NCI-H748 (cell line): Measurements from ENCODE around the gene CRIM1.

Experiments
- DNase-seq: peaks from one replicate; lab custom pipeline; 2025; ENCODE audit not compliant: unreplicated experiment; lab: John Stamatoyannopoulos, UW

The CRIM1 gene

DNA sequence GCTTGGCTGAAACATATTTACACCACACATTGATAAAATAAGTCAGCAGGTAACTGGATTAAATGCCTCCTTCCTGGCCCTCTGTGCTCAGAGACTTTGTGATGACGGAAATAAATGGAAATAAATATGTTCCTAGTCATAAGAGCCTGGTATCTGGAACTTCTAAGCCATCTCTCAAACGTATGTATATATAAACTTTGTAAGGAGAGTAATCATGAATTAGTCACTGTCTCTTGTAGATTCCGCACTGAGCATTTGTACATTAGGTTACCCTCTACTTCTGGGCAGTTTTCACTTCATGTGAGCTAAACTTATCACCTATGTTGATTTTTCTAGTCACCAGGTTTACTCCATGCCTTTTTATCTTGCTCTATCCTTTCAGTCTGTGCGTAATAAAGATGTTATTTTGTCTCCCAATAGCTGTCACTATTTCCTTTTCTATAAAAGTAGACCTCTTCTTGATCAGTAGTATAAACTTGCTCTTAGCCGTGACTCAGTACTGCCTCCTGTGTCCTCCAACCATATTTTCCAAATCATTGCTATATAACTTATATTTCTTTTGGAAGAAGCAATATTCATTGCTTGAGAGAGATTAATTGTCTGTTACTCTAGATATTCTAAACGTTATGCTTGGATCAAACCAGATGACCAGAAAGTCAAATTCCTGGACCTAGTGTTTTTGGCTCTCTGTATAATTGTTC is 189.2 kb downstream of the CRIM1 start:
- no peak for DNase-seq

DNA sequence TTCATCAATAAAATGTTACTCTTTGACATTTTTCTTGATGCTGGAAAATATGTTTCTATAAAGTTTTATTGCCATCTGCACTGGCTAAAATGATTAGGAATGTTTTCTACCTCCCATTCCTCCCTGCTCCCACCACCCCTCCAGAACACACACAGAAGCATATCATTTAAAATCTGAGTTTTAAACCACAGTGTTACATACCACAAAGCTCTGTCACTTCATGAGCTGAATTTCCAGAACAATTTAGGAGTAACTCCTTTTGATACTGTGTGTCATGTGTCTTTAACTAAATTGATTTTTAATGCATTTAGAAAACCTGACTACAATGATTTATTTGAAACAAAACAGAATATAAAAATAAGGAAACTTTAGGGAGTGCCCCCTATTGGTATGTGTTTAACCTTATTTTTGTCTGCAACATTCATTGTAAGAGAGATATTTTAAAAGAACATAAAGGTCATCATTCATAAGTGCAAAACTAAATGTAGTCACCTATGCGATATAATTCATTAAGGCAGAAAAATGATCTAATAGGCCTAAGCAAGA is 190.4 kb downstream of the CRIM1 start:
- no peak for DNase-seq

DNA sequence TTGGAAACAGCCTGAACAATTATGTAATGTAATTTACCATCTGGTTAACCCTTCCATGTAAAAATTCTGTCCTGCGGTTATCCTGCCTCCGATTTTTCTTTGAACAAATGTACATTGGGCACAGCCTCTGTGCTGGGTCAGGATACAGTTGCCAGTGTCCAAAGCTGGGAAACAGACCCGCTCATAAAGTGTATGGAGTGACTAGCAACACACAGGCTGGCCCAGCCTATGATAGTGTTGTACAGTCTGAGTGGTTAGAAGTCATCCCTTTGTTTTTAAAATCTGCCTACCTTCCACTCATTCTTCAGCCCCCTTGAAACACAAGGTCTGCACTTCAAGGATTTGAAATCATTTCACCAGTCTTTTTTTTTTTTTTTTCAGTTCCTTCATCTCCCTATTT is 192.3 kb downstream of the CRIM1 start:
- DNase-seq: no peak

DNA sequence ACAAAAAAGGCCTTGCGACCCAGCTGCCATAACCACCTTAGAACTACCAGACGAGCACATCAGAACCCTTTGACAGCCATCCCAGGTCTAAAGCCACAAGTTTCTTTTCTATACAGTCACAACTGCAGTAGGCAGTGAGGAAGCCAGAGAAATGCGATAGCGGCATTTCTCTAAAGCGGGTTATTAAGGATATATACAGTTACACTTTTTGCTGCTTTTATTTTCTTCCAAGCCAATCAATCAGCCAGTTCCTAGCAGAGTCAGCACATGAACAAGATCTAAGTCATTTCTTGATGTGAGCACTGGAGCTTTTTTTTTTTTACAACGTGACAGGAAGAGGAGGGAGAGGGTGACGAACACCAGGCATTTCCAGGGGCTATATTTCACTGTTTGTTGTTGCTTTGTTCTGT is 193.6 kb downstream of the CRIM1 start:
- no peak for DNase-seq

DNA sequence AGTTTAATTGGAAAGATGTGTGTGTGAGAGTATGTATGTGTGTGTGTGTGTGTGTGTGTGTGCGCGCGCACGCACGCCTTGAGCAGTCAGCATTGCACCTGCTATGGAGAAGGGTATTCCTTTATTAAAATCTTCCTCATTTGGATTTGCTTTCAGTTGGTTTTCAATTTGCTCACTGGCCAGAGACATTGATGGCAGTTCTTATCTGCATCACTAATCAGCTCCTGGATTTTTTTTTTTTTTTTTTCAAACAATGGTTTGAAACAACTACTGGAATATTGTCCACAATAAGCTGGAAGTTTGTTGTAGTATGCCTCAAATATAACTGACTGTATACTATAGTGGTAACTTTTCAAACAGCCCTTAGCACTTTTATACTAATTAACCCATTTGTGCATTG is 194.4 kb downstream of the CRIM1 start:
- DNase-seq: no peak

DNA sequence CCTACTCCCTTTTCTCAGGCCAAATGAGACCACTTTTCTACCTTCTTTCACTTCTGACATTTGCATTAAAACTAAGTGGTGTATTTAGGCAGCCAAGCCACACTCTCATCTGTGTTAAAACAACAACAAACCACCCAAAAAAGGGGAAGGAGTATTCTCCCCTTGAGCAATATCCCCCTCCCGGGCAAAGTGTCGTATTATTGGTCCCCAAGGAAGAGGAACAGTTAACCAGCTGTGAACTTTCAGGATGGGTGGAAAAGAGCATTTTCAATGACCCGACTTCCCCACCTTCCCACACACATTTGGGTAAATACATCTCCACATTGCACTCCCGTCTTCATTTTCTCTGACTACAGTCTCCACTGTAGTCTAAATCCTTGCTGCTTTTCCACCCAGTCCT is 198.1 kb downstream of the CRIM1 start:
- DNase-seq: no peak

DNA sequence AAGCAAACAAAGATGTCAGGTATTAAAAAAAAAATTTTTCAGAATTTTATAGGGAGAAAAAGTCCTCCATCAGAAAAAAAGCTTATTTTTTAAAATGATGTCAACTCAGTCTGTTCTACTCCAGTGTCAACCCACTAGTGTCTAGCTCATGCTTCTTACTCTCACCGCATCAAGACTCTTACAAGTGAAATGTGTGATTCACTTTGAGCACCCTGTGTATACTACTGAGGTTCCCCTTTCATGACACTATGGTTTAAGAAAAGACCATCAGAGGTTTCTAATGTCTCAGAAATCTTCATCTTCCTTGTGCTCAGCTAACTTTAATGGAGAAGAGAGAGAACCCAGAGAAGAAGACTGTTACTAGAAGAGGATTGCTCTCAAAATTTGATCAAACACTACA is 199.0 kb downstream of the CRIM1 start:
- DNase-seq: no peak

DNA sequence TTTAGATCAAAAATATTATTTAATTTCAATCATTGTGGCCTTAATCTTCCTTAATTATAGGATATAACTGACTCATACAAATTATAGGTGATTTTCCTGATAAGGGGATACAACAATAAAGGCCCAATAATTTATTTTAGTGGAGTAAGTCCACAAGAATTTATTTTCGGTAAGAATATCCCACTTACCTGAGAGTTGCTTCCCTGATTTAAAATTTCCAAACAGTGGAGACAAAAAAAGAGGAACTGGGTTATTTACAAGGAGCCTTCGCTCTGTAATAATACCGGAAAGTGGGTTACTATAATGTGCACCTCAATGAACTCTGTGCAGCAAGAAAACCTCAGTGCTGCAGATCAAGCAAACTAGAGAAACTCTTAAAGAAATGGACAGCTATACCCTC is 200.2 kb downstream of the CRIM1 start:
- DNase-seq: no peak

DNA sequence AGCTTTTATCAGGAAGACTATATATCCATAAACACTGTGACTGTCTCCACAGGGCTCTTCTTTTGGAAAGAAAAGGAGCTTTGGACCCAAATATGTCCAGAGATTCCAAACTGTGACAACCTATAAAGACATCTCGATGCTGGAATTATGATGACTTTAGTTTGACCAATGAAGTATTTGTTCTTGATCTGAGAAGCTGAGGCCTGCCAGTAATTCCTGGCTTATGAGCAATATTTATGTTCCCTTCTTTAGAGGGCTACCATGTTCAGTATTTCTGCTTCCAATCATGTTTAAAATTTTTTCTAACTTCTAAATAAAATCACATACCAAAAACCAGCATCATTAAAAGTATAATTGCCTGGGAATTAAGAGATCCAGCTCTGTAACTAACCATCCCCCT is 201.3 kb downstream of the CRIM1 start:
- no peak for DNase-seq

DNA sequence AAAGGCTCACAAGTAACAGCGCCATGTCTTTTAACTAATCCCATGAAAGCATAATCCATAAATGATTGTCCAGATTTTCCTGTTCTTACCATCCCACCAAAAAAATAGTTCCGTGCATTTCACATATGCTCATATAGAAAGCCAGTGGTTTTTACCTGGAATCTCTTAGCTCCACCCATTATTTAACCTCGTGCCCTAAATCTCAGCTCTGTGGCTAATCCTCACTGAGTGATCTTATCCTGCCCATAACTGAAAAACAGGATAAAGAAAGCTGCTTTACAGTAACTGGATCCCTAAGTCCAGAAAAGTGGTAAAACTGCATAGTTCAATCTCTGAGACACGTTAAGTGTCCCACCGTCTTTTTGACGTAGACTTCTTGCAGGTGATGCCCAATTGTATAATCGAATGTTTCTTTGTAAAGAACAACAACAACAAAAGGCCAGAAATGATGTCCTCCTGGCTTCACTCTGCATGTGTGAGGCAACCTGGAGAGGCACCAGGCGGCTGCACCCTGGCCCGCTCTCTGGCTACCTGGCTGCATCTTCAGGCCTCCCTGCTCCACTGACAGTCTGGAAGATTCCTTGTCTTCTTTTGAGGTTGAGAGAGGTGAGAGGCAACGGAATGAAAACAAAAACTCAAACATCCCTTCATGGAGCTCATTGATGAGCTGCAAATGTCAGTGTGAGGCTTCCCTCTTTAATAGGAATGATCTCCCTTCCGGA is 203.8 kb downstream of the CRIM1 start:
- DNase-seq: no peak

DNA sequence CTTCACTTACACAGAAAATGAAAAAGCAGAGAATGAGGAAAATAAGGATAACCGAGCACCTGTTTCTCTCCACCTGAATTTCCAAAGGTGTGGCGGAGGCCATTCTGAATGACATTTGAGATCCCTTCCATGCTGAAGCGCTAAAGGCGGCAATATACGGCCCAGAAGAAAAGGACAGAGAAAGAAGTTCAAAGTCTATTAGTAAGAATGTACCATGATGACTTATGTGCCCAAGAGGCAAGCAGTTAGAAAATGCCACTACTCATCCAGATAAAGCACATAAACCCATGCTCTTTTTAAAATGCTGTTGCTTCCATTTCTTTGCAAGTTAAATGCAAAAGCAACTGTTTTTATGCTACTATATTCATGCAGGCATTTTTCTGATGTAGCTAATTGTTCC is 205.1 kb downstream of the CRIM1 start:
- no peak for DNase-seq

DNA sequence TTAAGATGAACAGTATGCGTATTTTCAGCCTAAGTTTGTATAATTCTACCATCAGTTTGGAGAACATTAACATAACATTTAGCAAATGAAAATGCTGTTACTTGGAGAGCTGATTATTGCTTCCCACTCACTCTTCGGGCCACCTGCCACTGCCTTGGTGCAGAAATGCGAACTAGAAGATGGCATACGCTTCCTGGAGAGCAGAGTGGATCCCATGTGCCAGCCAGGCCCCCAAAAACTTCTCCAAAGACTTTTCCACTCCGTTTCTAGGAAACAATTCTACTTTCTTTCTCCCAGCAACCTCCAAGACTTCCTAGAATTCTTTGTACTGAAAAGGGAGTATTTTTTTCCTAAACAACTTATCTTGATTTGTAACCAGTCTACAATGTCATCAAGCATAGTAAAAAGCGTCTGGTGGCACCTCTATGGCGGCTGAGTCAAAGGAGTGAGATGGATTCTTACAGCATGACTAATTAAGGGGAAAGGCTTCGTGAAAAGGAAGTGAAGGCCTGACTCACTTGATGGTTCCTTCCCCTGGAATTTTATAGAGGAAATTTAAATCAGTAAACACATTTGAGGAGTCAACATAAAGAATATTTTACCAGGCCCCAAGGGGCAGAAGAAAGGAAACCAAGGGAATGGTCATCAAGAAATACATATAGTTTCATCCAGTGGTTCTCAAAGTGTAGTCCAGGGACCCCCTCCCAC is 205.8 kb downstream of the CRIM1 start:
- DNase-seq: no peak

DNA sequence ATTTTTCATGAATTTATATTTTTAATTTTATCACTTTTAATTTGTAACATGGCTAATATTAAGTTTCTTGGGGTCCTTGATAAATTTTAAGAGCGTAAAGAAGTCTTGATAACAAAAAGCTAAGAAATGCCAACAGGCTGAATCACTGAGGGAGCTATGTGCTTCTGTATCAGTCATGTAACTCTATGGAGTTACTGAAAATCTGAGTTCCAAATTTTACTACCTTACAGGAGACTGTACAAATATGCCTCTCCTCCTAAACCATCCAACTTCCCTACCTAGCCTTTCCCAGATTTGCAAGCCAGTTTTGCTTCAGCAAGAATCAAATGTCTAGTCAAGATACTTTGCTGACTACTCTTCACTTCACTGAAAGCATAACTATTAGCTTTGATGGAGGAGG is 206.7 kb downstream of the CRIM1 start:
- DNase-seq: no peak

DNA sequence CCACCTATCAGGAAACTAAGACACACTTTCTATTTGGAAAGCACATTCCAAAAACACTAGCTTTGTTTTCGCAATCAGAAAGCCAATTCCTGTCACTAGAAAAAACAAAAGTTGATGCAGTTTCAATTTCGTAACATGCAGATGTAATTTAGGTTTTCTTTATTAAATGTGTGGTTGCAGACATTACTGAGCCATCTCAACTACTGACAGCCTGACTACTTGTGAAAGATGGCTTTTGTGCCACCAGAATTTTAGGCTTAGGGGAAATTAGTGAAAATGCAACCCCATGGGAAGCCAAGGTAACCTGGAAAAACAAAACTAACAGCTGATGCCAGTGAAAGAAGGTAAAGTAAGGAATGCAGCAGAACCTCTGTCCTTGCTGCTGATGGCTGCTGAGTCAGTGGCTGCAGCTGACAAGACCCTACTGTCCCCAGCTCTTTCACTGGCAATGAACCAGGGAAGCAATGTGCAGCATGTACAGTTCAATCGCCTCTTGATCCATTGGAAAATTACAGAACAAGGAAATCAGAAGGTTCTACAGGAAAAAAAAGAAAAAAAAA is 207.5 kb downstream of the CRIM1 start:
- DNase-seq: no peak

DNA sequence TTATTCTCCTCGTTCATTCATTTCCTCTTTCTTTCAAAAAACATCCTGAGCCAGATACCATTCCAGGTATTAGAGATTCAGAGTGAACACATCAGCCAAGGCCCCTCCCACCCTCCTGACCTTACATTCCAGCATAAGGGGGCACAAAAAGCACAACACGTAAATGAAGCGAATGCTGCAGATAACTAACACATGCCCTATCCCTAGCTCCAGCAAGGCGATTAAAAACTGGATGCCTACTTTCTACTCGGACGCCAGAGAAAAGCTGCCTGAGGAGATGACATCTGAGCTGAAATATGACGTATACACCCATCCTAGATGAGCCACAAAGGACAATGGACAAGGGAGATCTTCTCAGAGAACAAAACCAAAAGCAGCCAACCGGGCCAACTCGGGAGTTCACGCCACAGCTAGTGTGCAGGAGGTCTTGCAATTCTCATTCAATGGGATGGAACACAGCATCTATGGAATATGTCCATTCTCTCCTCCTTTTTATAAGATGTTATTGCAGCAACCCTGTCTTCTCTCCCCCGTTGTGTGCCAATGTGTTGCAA is 208.9 kb downstream of the CRIM1 start:
- no peak for DNase-seq

DNA sequence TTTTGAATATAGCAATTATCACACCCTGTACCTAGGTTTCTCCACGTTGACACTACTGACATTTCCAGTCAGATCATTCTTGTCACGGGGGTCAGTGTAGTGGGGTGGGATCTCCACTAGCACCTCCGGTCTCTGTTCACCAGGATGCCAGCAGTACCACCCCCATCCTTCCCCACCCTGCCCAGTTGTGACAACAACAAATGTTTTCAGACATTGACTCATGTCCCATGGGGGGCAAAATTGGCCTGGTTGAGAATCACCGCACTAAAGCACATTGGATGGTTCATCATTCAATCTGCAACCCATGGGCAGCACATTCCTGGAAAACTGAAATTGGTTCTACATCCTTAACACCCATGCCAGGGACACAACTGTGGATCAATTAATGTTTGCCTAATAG is 210.1 kb downstream of the CRIM1 start:
- no peak for DNase-seq

DNA sequence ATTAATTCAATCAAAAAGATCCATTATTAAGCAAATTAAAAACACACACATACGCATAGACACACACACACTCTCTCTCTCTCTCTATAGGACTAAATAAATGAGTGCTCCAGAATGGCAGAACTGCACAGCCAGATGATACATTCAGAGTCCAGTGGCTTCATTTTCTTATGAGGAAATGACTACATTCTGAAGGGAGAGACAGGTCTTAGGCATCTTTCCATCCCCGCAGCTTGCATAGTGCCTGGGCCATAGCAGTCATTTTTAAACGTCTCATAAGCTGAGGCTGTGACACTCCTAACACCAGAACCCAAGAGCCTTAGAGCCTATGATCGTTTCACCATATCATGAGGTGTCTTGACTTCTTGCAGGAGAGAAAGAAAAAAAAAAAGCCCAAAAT is 211.3 kb downstream of the CRIM1 start:
- DNase-seq: no peak

DNA sequence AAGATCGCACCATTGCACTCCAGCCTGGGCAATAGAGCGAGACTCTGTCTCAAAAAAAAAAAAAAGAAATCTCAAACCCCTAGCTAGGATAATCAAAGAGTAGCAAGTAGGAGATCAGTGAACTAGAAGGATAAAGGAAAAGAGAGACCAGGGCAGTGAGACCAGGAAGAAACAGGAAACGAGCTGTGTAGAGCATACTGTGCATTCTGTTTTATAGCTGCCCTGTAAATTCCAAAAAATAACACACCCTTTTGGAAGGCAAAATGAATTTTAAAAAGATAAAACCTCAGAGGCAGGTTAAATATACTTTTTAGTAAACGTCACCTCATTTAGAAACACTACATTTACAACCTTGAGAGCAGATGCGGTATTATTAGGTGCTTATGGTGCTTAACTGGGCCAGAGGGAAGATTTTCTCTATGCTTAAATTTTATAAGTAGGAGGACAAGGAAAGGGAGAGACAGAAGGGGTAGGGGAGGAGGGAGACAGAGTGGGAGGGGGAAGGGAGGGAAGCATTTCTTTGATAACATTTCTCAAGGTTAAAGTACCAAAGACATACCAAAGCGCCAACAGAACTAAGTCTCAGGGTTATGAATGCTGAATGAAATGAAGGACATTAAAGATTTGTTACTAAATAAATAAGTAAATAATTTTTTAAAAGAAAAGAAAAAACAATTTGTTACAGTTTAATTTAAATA is 212.3 kb downstream of the CRIM1 start:
- no peak for DNase-seq

DNA sequence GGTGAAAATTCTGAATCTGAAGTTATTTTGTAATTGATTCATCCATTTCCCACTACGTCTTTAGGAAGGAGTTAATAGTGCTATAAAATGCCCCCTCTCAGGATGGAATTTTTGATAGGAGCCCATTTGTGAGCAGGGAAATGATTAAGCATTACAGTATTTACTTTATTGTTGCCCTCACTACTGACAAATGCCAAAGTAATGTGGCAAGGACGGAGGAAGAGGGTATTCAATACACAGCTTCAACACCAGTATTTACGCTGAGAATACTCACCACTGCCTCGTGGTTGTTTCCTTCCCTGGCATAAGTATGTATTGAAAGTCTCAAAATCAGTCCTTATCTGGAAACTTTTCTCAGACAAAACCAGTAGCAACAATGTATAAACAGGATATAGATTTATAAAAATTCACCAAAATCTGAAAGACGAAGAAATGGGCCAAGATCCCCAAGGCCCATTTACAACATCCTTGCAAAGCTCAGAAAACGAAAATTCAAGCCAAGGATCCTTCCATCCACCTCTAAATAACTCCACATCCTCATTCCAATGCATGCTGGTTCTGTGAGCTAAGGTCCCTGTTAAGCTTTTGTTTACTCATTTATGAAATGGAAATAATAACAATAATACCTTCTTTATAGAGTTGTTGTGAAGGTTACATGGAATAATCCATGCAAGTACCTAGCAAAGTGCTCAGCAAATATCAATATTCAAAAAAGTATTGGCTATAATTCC is 213.1 kb downstream of the CRIM1 start:
- no peak for DNase-seq

DNA sequence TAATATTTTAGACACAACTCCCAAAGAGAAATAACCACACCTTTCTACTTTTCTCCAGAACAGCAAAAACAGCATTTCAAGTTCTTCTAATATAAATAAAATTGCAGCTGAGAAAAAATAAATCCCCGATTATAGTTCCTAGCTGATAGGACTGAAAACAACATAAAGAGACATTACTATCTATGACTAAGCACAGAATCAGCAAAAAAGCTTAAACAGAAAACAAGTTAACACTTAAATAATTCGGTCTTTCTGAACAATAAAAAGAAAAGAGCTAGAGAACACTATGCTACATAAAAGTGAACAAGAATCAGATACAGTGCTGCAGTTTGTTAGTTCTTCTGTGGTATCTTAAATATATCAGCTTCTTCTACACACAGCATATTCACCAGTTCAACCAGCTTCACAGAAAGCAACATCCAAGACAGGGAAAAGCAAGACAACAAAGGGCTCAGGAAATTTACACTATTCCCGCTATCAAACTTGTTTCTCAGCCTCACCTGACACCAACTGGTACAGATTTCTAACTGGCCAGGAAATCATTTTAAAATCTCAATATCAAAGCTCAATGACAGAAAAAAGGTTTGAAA is 213.8 kb downstream of the CRIM1 start:
- DNase-seq: no peak
